Measurements from ENCODE around the gene PKD2L2.
"Not testable (repeated sequence)": the region's sequence is repeated elsewhere in the genome, so short reads cannot be mapped to it uniquely, and the experiment has no call there.

Gene PKD2L2
- total RNA-seq: 0.10 to 0.17 reads per million in 2 donors

GRCh38 chr5:137888863-137889759 is at the start of gene PKD2L2:
Gene PKD2L2, plus strand, starts transcription at chr5:137889457. Its CDS starts 35 bp downstream, at chr5:137889492.
- DNase-seq: peak; percentile 74

- no peak for DNase-seq
These were observed 47.0 kb upstream of the PKD2L2 start for GRCh38 chr5:137842296-137842695.

- no peak for DNase-seq
These were observed 45.5 kb upstream of the PKD2L2 start for GRCh38 chr5:137843676-137844299.

GRCh38 chr5:137845472-137845871 is 43.8 kb upstream of the PKD2L2 start:
- DNase-seq: no peak

- DNase-seq: no peak
These were observed 41.6 kb upstream of the PKD2L2 start for GRCh38 chr5:137847687-137848086.

GRCh38 chr5:137853165-137853564 is 36.1 kb upstream of the PKD2L2 start:
- DNase-seq: not testable (repeated sequence)

- DNase-seq: no peak
These were observed 33.1 kb upstream of the PKD2L2 start for GRCh38 chr5:137856201-137856600.

- no peak for DNase-seq
These were observed 32.1 kb upstream of the PKD2L2 start for GRCh38 chr5:137856916-137857862.

- no peak for DNase-seq
These were observed 30.9 kb upstream of the PKD2L2 start for GRCh38 chr5:137858223-137858916.

- no peak for DNase-seq
These were observed 30.3 kb upstream of the PKD2L2 start for GRCh38 chr5:137858954-137859353.

- DNase-seq: no peak
These were observed 27.0 kb upstream of the PKD2L2 start for GRCh38 chr5:137862251-137862650.

GRCh38 chr5:137863653-137864052 is 25.6 kb upstream of the PKD2L2 start:
- DNase-seq: not testable (repeated sequence)

- DNase-seq: no peak
These were observed 22.5 kb upstream of the PKD2L2 start for GRCh38 chr5:137866541-137867388.

- no peak for DNase-seq
These were observed 21.6 kb upstream of the PKD2L2 start, which contains the start of gene MYOT for GRCh38 chr5:137867664-137868063. Gene MYOT, plus strand, starts transcription at chr5:137867860. Its CDS starts 2,792 bp downstream, at chr5:137870652.

- DNase-seq: no peak
These were observed 18.5 kb upstream of the PKD2L2 start for GRCh38 chr5:137870647-137871339.

- DNase-seq: no peak
These were observed 17.7 kb upstream of the PKD2L2 start for GRCh38 chr5:137871571-137871970.

GRCh38 chr5:137872466-137872865 is 16.8 kb upstream of the PKD2L2 start:
- DNase-seq: no peak

GRCh38 chr5:137876101-137876500 is 13.2 kb upstream of the PKD2L2 start:
- DNase-seq: no peak

GRCh38 chr5:137880313-137880712 is 8.9 kb upstream of the PKD2L2 start:
- DNase-seq: no peak

GRCh38 chr5:137887831-137888230 is 1.4 kb upstream of the PKD2L2 start:
- no peak for DNase-seq

GRCh38 chr5:137888466-137888862 is 793 bp upstream of the PKD2L2 start:
- no peak for DNase-seq

Data from activated gamma-delta T cell (primary cell).